ENCODE results near the gene CFAP299.

CFAP299 gene

DNA sequence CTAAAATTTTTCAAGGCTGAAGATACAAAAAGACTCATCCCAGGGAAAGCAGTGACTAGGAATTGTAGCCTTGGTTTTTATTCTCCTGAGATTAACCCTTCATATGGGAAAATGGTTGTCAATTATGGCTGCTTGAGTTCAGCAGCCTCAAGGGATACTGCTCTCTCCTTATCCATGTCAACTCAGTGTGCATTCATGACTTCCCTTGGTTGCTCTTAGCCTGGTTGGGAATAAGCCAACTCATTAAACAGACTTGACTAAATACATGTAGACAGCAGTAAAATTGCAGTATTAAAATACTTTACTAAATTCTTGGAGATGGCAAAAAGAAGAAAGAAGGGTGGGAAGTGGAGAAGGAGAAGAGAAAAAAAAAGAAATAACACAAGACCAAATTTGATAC lies 650.5 kb downstream of the CFAP299 start:
- no peak for TF ChIP-seq POLR2A (IDR thresholded peaks at IDR 0.05; ENCODE audit: low read depth, low read length)
- DNase-seq (ENCODE audit: insufficient read length, low spot score) (no peak), FAIRE-seq (no peak)

- peak; percentile 4 for DNase-seq (ENCODE audit: insufficient read length, low spot score)
- FAIRE-seq = peak; percentile 84
- TF ChIP-seq POLR2A (IDR thresholded peaks at IDR 0.05; ENCODE audit: low read depth, low read length) = no peak
Measured at GRCh38 chr4:80989921-80990544, 654.5 kb downstream of the CFAP299 start.

DNA sequence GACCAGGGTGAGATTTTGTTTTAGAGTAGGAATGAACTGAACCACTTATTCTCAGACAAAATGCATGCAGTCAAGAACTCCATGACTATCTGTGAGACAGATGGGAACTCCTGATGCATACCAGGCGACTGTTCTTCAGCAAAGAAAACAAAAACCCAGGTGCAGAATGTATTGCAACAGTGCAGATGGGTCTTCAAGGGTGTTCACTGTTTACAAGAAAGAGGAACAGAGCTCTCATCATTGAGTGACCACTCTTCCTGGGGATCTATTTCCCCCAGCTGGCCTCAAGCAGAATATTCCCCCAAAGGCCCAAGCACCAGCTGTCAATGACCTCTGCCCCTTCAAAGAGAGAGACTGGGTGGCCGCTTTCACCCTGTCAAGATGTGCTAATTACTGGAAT lies 655.3 kb downstream of the CFAP299 start:
- FAIRE-seq = no peak
- TF ChIP-seq POLR2A (IDR thresholded peaks at IDR 0.05; ENCODE audit: low read depth, low read length) = no peak
- DNase-seq (ENCODE audit: insufficient read length, low spot score) = no peak

- FAIRE-seq = no peak
- TF ChIP-seq POLR2A (IDR thresholded peaks at IDR 0.05; ENCODE audit: low read depth, low read length) = no peak
- no peak for DNase-seq (ENCODE audit: insufficient read length, low spot score)
Measured at GRCh38 chr4:80999943-81000342, 664.4 kb downstream of the CFAP299 start.

- TF ChIP-seq POLR2A (IDR thresholded peaks at IDR 0.05; ENCODE audit: low read depth, low read length) = no peak
- FAIRE-seq = no peak
- DNase-seq (ENCODE audit: insufficient read length, low spot score) = no peak
Measured at GRCh38 chr4:81003597-81004111, 668.1 kb downstream of the CFAP299 start.

DNA sequence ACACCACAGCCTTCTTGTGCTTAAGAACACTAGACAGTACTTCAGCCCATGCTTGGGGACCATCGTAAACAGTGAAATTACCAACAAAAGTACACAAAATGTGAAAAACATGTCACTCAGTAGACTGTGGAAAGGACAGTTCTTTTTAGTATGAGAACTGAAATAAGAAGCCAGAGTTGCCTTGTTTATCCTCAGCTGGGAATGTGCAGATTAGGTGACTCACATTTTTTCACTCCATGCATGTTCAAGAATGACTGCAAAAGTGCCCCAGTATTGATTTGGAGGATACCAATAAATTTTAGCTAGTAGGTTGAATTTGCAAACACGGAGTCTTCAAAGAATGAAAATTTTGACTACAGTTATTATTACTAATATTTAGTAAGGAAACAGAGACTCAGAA lies 671.9 kb downstream of the CFAP299 start:
- no peak for TF ChIP-seq POLR2A (IDR thresholded peaks at IDR 0.05; ENCODE audit: low read depth, low read length)
- DNase-seq (ENCODE audit: insufficient read length, low spot score) = no peak
- no peak for FAIRE-seq

Data from H54 (cell line).